GM13976 (cell line): ENCODE data around the gene OSBPL10.

Source experiments
- DNase-seq: peaks from one replicate; pipeline ENCODE4 v3.0.0; 2012; ENCODE audit warnings: low spot score
- CTCF ChIP-seq: IDR thresholded peaks from 2 replicates; pipeline ENCODE4 v1.5.1; 2012; ENCODE audit warnings: borderline replicate concordance, mild to moderate bottlenecking; ENCODE audit not compliant: insufficient read depth; ENCODE audit errors: extremely low read depth, missing control alignments, control extremely low read depth
- in situ Hi-C: fragments of 300-500 bp; cut with MboI; formaldehyde crosslinking; loops from one replicate; pipeline ENCODE4 v1.12.0; 2022; ENCODE audit warnings: low sequenced_read_pairs, mixed read lengths, inconsistent platforms; ENCODE audit not compliant: unreplicated experiment

Gene OSBPL10

GRCh38 chr3:31748933-31749295 is 232.1 kb downstream of the OSBPL10 start:
- no peak for TF ChIP-seq CTCF
- in situ Hi-C loops = no loop called here
- DNase-seq = no peak

GRCh38 chr3:31748281-31748932 is 232.7 kb downstream of the OSBPL10 start:
- in situ Hi-C loops = no loop called here
- DNase-seq = no peak
- no peak for TF ChIP-seq CTCF

GRCh38 chr3:31747785-31748184 is 233.3 kb downstream of the OSBPL10 start:
- no peak for DNase-seq
- in situ Hi-C loops = no loop called here
- TF ChIP-seq CTCF = no peak

- no peak for DNase-seq
- TF ChIP-seq CTCF = no peak
- in situ Hi-C loops = no loop called here
Observed at GRCh38 chr3:31744913-31745312, 236.1 kb downstream of the OSBPL10 start.

GRCh38 chr3:31743331-31744089 is 237.6 kb downstream of the OSBPL10 start:
- in situ Hi-C loops = no loop called here
- no peak for DNase-seq
- TF ChIP-seq CTCF = no peak

- TF ChIP-seq CTCF = no peak
- no peak for DNase-seq
- in situ Hi-C loops = no loop called here
Observed at GRCh38 chr3:31740397-31740796, 240.7 kb downstream of the OSBPL10 start.
